GM19438 (cell line): ENCODE data around the gene SERPINA6.
"Not testable (repeated sequence)": the region's sequence is repeated elsewhere in the genome, so short reads cannot be mapped to it uniquely, and the experiment has no call there.

ENCODE experiments used
- ATAC-seq: cut with Tn5 transposase; IDR thresholded peaks from one replicate; pipeline ENCODE4 v1.9.1; 2021; ENCODE audit warnings: low read depth; ENCODE audit not compliant: unreplicated experiment

SERPINA6 gene

GRCh38 chr14:94293578-94293924 is 29.6 kb downstream of the SERPINA6 start:
- ATAC-seq: no peak

GRCh38 chr14:94292872-94293577 is 30.1 kb downstream of the SERPINA6 start, which contains the start of gene SERPINA10:
Gene SERPINA10, minus strand, starts transcription at chr14:94293268. Its CDS starts 2,675 bp downstream, at chr14:94290593.
- ATAC-seq: no peak

- ATAC-seq: no peak
Observed at GRCh38 chr14:94292526-94292871, 30.6 kb downstream of the SERPINA6 start.

- ATAC-seq: no peak
Observed at GRCh38 chr14:94291906-94292525, 31.1 kb downstream of the SERPINA6 start.

GRCh38 chr14:94291159-94291905 is 31.8 kb downstream of the SERPINA6 start:
- no peak for ATAC-seq

GRCh38 chr14:94290197-94290596 is 32.9 kb downstream of the SERPINA6 start:
- no peak for ATAC-seq

GRCh38 chr14:94288610-94289465 is 34.3 kb downstream of the SERPINA6 start:
- ATAC-seq: no peak

GRCh38 chr14:94285158-94285557 is 38.0 kb downstream of the SERPINA6 start:
- no peak for ATAC-seq

GRCh38 chr14:94284221-94284620 is 38.9 kb downstream of the SERPINA6 start:
- no peak for ATAC-seq

- ATAC-seq: no peak
Observed at GRCh38 chr14:94282991-94283723, 40.0 kb downstream of the SERPINA6 start.

GRCh38 chr14:94278731-94279130 is 44.4 kb downstream of the SERPINA6 start:
- ATAC-seq: no peak

- not testable (repeated sequence) for ATAC-seq
Observed at GRCh38 chr14:94276898-94277561, 46.1 kb downstream of the SERPINA6 start.

GRCh38 chr14:94269156-94269555 is 54.0 kb downstream of the SERPINA6 start:
- no peak for ATAC-seq

GRCh38 chr14:94268582-94268981 is 54.6 kb downstream of the SERPINA6 start:
- ATAC-seq: not testable (repeated sequence)

- ATAC-seq: no peak
Observed at GRCh38 chr14:94267352-94267751, 55.8 kb downstream of the SERPINA6 start.

- ATAC-seq: not testable (repeated sequence)
Observed at GRCh38 chr14:94264195-94264594, 58.9 kb downstream of the SERPINA6 start.
